DND-41 (cell line): ENCODE data around the gene GNAS.

Source experiments
- ATAC-seq: fragments of 200-7000 bp; cut with Tn5 transposase; 3 replicates; pipeline ENCODE4 v1.9.1; 2021; ENCODE audit warnings: low read depth; ENCODE audit not compliant: insufficient read depth
- DNase-seq: peaks from one replicate; pipeline ENCODE4 v3.0.0-alpha.2; 2020
- H2AFZ ChIP-seq: 2 replicates; pipeline ENCODE4 v1.6.0; 2012; ENCODE audit warnings: low read depth, low read length
- H3K27ac ChIP-seq: 2 replicates; pipeline ENCODE4 v1.5.1; 2012; ENCODE audit warnings: low read length, inconsistent platforms
- H3K27me3 ChIP-seq: fragments of 200-600 bp; sonication (generic); 2 replicates; pipeline ENCODE4 v1.6.0; 2012; ENCODE audit warnings: low read length, mild to moderate bottlenecking, inconsistent platforms; ENCODE audit not compliant: insufficient read depth, poor library complexity
- H3K36me3 ChIP-seq: 2 replicates; pipeline ENCODE4 v1.5.1; 2012; ENCODE audit warnings: low read length, inconsistent platforms; ENCODE audit not compliant: insufficient read depth
- H3K4me1 ChIP-seq: 2 replicates; pipeline ENCODE4 v1.5.1; 2012; ENCODE audit warnings: mild to moderate bottlenecking, low read length; ENCODE audit not compliant: insufficient read depth
- H3K4me2 ChIP-seq: 2 replicates; pipeline ENCODE4 v1.6.0; 2012; ENCODE audit warnings: mild to moderate bottlenecking, moderate library complexity, low read length, inconsistent platforms; ENCODE audit not compliant: insufficient read depth
- H3K4me3 ChIP-seq, 2 experiments: fragments of 200-600 bp in 1 of 2; shearing (Covaris generic) in 1 of 2; 2 replicates each; pipeline ENCODE4 v1.5.1; 2012 to 2016; ENCODE audit warnings: inconsistent platforms in 2 of 2, low read length in 2 of 2, mild to moderate bottlenecking in 2 of 2, low read depth in 1 of 2, moderate library complexity in 1 of 2
- H3K79me2 ChIP-seq: 2 replicates; pipeline ENCODE4 v1.6.0; 2012; ENCODE audit warnings: low read length, inconsistent platforms; ENCODE audit not compliant: insufficient read depth
- H3K9ac ChIP-seq: 2 replicates; pipeline ENCODE4 v1.6.0; 2012; ENCODE audit warnings: low read depth, mild to moderate bottlenecking, inconsistent platforms, low read length, moderate library complexity
- H3K9me3 ChIP-seq: 2 replicates; pipeline ENCODE4 v1.5.1; 2012; ENCODE audit warnings: low read length, moderate library complexity, mild to moderate bottlenecking, inconsistent platforms; ENCODE audit not compliant: insufficient read depth, severe bottlenecking
- H4K20me1 ChIP-seq: 2 replicates; pipeline ENCODE4 v1.6.0; 2012; ENCODE audit warnings: low read length; ENCODE audit not compliant: insufficient read depth
- CTCF ChIP-seq: IDR thresholded peaks from 2 replicates; pipeline ENCODE4 v1.5.1; 2012; ENCODE audit warnings: borderline replicate concordance, low read length, moderate library complexity, mild to moderate bottlenecking; ENCODE audit not compliant: poor library complexity, severe bottlenecking; ENCODE audit errors: extremely low read depth
- EZH2 ChIP-seq: IDR thresholded peaks from 3 replicates; pipeline ENCODE4 v1.6.1; 2012; ENCODE audit warnings: borderline replicate concordance, low read depth, mild to moderate bottlenecking, moderate library complexity, low read length, inconsistent platforms; ENCODE audit not compliant: severe bottlenecking

The GNAS gene

GRCh38 chr20:58832457-58832856 is 20.1 kb upstream of the GNAS start:
- H3K36me3 ChIP-seq = no peaks in the 10 kb centered on the region
- H3K9ac ChIP-seq = no peak overlapping the region
- no peaks in the 10 kb centered on the region for H3K4me1 ChIP-seq
- no peak for TF ChIP-seq CTCF
- TF ChIP-seq EZH2 = no peak
- H3K27me3 ChIP-seq = peaks cover 25% of the 10 kb centered on the region
- DNase-seq = no peak
- no peaks in the 10 kb centered on the region; the same call in 1 of the 2 replicates for H4K20me1 ChIP-seq
- H3K79me2 ChIP-seq = no peaks in the 10 kb centered on the region
- H3K4me3 ChIP-seq = no peak overlapping the region
- no peak for ATAC-seq
- H3K4me2 ChIP-seq = no peak overlapping the region
- H2AFZ ChIP-seq = no peak overlapping the region
- no peaks in the 10 kb centered on the region for H3K9me3 ChIP-seq
- no peak overlapping the region for H3K27ac ChIP-seq

GRCh38 chr20:58833921-58834320 is 18.6 kb upstream of the GNAS start:
- Histone ChIP-seq H4K20me1 (no peaks in the 10 kb centered on the region; the same call in 1 of the 2 replicates), H3K36me3 (no peaks in the 10 kb centered on the region), H3K79me2 (no peaks in the 10 kb centered on the region), H3K9ac (no peak overlapping the region), H3K4me2 (no peak overlapping the region), H3K27ac (no peak overlapping the region), H2AFZ (no peak overlapping the region), H3K27me3 (peaks cover 36% of the 10 kb centered on the region), H3K4me3 (no peak overlapping the region), H3K4me1 (no peaks in the 10 kb centered on the region), H3K9me3 (no peaks in the 10 kb centered on the region)
- no peak for DNase-seq
- no peak for ATAC-seq
- no peak for TF ChIP-seq CTCF
- TF ChIP-seq EZH2 = no peak

GRCh38 chr20:58835231-58835630 is 17.3 kb upstream of the GNAS start:
- no peak overlapping the region for H3K4me2 ChIP-seq
- no peak overlapping the region for H3K27ac ChIP-seq
- TF ChIP-seq EZH2 (no peak), CTCF (no peak)
- H3K27me3 ChIP-seq = peaks cover 44% of the 10 kb centered on the region
- no peak for ATAC-seq
- H2AFZ ChIP-seq = no peak overlapping the region
- H3K36me3 ChIP-seq = no peaks in the 10 kb centered on the region
- no peaks in the 10 kb centered on the region for H3K9me3 ChIP-seq
- no peak overlapping the region for H3K9ac ChIP-seq
- no peak for DNase-seq
- no peaks in the 10 kb centered on the region; the same call in 1 of the 2 replicates for H4K20me1 ChIP-seq
- no peaks in the 10 kb centered on the region for H3K79me2 ChIP-seq
- H3K4me3 ChIP-seq = no peak overlapping the region
- H3K4me1 ChIP-seq = no peaks in the 10 kb centered on the region; the same call in 1 of the 2 replicates

GRCh38 chr20:58836616-58837204 is 15.8 kb upstream of the GNAS start:
- Histone ChIP-seq H3K9me3 (no peaks in the 10 kb centered on the region), H2AFZ (no peak overlapping the region), H3K27me3 (peaks cover 44% of the 10 kb centered on the region), H3K36me3 (no peaks in the 10 kb centered on the region), H3K9ac (no peak overlapping the region), H3K4me1 (no peaks in the 10 kb centered on the region; the same call in 1 of the 2 replicates), H3K4me3 (no peak overlapping the region), H4K20me1 (no peaks in the 10 kb centered on the region), H3K4me2 (no peak overlapping the region), H3K27ac (no peak overlapping the region), H3K79me2 (no peaks in the 10 kb centered on the region)
- TF ChIP-seq EZH2 (no peak), CTCF (no peak)
- no peak for DNase-seq
- no peak for ATAC-seq
